K562 (cell line): ENCODE measurements around the gene LIPE. TPM values are rescaled to one million over a fixed set of nuclear protein-coding genes. Genes with fewer than 3 reads are reported as not detected.

ENCODE experiments used
- EP300 ChIP-seq: IDR thresholded peaks from 2 replicates; pipeline ENCODE4 v1.6.1; 2012; ENCODE audit warnings: low read length, improper control_type of control experiment
- NFIX ChIP-seq: fragments of 250-450 bp; sonication (Bioruptor Pico); IDR thresholded peaks from 2 replicates; pipeline ENCODE4 v1.4.0; 2020; ENCODE audit warnings: low read depth, mild to moderate bottlenecking, moderate library complexity
- NUFIP1 ChIP-seq: fragments of 450-650 bp; IDR thresholded peaks from 2 replicates; pipeline ENCODE4 v1.6.1; 2018; ENCODE audit not compliant: partially characterized antibody
- RNF2 ChIP-seq: sonication (generic); IDR thresholded peaks from 2 replicates; pipeline ENCODE4 v1.6.1; 2016
- TARDBP ChIP-seq: fragments of 450-650 bp; IDR thresholded peaks from 2 replicates; pipeline ENCODE4 v1.6.1; 2016
- ZBTB26 ChIP-seq: fragments of 450-650 bp; formaldehyde crosslinking; IDR thresholded peaks from 2 replicates; pipeline ENCODE4 v1.4.0; 2022; ENCODE audit warnings: missing genetic modification characterization
- ZBTB49 ChIP-seq: sonication (generic); formaldehyde crosslinking; IDR thresholded peaks from 2 replicates; pipeline ENCODE4 v1.8.0; 2022; ENCODE audit warnings: missing genetic modification reagents, mild to moderate bottlenecking, borderline replicate concordance
- ZNF717 ChIP-seq: fragments of 250-450 bp; sonication (Bioruptor Pico); IDR thresholded peaks from 2 replicates; pipeline ENCODE4 v1.5.0; 2021
- ZNF75A ChIP-seq: fragments of 450-650 bp; formaldehyde crosslinking; IDR thresholded peaks from 2 replicates; pipeline ENCODE4 v1.4.0; 2020; ENCODE audit warnings: mild to moderate bottlenecking
- polyA plus RNA-seq, 8 experiments: library from polyadenylated mRNA; depleted of rRNA in 4 of 8; stranded (reverse) in 5 of 8; unstranded in 3 of 8; fragments of >200 nt; fragmentation: Nextera tagmentation in 2 of 8; fragmentation: Illumina TruSeq in 1 of 8; extraction: Ambion mirVana in 2 of 8; extraction: Trizol in 1 of 8; gene quantifications; 2 replicates each; pipeline versions ENCODE4 v1.2.1 to v1.2.3, GENCODE V29; 2011 to 2014; ENCODE audit warnings: inconsistent platforms in 1 of 8, missing spikeins in 1 of 8
- total RNA-seq, 7 experiments: library from RNA; depleted of rRNA in 6 of 7; stranded (reverse); fragments of >200 nt in 6 of 7; fragmentation: Illumina TruSeq in 2 of 7; extraction: Trizol in 2 of 7; gene quantifications; 2 replicates each; pipeline versions ENCODE4 v1.2.1 to v1.2.3, GENCODE V29; 2011 to 2021; ENCODE audit warnings: low replicate concordance in 1 of 7
- TF ChIP-seq, protein P1 (sequence below): fragments of 450-650 bp; IDR thresholded peaks from 2 replicates; pipeline ENCODE4 v1.6.1; 2016; ENCODE audit warnings: low read depth
- TF ChIP-seq, protein P2 (sequence below): fragments of 450-650 bp; IDR thresholded peaks from 2 replicates; pipeline ENCODE4 v1.6.1; 2017; ENCODE audit warnings: antibody characterized with exemption, mild to moderate bottlenecking

LIPE gene
- total and polyA plus RNA-seq, 9 of the 15 experiments (the other 6 are each of a cell fraction or from before 2014, with no cell fraction given) = 0.22 TPM; not detected in 8

GRCh38 chr19:42442833-42443232 lies 15.6 kb upstream of the LIPE start, which contains the start of gene CXCL17 (continued):
- TF ChIP-seq, protein P1, sequence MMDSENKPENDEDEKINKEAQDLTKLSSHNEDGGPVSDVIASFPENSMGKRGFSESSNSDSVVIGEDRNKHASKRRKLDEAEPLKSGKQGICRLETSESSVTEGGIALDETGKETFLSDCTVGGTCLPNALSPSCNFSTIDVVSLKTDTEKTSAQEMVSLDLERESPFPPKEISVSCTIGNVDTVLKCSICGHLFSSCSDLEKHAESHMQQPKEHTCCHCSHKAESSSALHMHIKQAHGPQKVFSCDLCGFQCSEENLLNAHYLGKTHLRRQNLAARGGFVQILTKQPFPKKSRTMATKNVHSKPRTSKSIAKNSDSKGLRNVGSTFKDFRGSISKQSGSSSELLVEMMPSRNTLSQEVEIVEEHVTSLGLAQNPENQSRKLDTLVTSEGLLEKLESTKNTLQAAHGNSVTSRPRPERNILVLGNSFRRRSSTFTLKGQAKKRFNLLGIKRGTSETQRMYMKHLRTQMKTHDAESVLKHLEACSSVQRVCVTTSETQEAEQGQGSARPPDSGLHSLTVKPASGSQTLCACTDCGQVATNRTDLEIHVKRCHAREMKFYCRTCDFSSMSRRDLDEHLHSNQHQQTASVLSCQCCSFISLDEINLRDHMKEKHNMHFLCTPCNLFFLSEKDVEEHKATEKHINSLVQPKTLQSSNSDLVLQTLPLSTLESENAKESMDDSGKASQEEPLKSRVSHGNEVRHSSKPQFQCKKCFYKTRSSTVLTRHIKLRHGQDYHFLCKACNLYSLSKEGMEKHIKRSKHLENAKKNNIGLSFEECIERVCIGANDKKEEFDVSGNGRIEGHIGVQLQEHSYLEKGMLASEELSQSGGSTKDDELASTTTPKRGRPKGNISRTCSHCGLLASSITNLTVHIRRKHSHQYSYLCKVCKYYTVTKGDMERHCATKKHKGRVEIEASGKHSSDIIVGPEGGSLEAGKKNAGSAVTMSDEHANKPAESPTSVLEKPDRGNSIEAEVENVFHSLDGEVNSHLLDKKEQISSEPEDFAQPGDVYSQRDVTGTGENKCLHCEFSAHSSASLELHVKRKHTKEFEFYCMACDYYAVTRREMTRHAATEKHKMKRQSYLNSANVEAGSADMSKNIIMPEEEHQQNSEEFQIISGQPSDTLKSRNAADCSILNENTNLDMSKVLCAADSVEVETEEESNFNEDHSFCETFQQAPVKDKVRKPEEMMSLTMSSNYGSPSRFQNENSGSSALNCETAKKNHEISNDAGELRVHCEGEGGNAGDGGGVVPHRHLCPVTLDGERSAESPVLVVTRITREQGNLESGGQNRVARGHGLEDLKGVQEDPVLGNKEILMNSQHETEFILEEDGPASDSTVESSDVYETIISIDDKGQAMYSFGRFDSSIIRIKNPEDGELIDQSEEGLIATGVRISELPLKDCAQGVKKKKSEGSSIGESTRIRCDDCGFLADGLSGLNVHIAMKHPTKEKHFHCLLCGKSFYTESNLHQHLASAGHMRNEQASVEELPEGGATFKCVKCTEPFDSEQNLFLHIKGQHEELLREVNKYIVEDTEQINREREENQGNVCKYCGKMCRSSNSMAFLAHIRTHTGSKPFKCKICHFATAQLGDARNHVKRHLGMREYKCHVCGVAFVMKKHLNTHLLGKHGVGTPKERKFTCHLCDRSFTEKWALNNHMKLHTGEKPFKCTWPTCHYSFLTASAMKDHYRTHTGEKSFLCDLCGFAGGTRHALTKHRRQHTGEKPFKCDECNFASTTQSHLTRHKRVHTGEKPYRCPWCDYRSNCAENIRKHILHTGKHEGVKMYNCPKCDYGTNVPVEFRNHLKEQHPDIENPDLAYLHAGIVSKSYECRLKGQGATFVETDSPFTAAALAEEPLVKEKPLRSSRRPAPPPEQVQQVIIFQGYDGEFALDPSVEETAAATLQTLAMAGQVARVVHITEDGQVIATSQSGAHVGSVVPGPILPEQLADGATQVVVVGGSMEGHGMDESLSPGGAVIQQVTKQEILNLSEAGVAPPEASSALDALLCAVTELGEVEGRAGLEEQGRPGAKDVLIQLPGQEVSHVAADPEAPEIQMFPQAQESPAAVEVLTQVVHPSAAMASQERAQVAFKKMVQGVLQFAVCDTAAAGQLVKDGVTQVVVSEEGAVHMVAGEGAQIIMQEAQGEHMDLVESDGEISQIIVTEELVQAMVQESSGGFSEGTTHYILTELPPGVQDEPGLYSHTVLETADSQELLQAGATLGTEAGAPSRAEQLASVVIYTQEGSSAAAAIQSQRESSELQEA = no peak
- TF ChIP-seq NFIX (CRISPR knock-in tag) (no peak), EP300 (no peak), RNF2 (no peak), ZBTB26 (no peak), NUFIP1 (no peak), TARDBP (no peak), ZNF75A (CRISPR knock-in tag) (no peak), ZNF717 (CRISPR knock-in tag) (no peak), ZBTB49 (CRISPR knock-in tag) (no peak)
- TF ChIP-seq, protein P2, sequence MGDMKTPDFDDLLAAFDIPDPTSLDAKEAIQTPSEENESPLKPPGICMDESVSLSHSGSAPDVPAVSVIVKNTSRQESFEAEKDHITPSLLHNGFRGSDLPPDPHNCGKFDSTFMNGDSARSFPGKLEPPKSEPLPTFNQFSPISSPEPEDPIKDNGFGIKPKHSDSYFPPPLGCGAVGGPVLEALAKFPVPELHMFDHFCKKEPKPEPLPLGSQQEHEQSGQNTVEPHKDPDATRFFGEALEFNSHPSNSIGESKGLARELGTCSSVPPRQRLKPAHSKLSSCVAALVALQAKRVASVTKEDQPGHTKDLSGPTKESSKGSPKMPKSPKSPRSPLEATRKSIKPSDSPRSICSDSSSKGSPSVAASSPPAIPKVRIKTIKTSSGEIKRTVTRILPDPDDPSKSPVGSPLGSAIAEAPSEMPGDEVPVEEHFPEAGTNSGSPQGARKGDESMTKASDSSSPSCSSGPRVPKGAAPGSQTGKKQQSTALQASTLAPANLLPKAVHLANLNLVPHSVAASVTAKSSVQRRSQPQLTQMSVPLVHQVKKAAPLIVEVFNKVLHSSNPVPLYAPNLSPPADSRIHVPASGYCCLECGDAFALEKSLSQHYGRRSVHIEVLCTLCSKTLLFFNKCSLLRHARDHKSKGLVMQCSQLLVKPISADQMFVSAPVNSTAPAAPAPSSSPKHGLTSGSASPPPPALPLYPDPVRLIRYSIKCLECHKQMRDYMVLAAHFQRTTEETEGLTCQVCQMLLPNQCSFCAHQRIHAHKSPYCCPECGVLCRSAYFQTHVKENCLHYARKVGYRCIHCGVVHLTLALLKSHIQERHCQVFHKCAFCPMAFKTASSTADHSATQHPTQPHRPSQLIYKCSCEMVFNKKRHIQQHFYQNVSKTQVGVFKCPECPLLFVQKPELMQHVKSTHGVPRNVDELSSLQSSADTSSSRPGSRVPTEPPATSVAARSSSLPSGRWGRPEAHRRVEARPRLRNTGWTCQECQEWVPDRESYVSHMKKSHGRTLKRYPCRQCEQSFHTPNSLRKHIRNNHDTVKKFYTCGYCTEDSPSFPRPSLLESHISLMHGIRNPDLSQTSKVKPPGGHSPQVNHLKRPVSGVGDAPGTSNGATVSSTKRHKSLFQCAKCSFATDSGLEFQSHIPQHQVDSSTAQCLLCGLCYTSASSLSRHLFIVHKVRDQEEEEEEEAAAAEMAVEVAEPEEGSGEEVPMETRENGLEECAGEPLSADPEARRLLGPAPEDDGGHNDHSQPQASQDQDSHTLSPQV = no peak
